Stimulated activated CD8-positive, alpha-beta memory T cell treated with anti-CD3 and anti-CD28 coated beads, Interleukin-12 subunit alpha, Interleukin-12 subunit beta, amount 100 ng/mL, for 4 hours (primary cell): ENCODE measurements around the gene EIF4G1.

Source experiments
- DNase-seq: peaks from one replicate; pipeline ENCODE4 v3.0.0-alpha.2; 2020; ENCODE audit warnings: low read depth

The EIF4G1 gene

GRCh38 chr3:184366619-184367289 lies 52.3 kb downstream of the EIF4G1 start:
- no peak for DNase-seq

GRCh38 chr3:184368116-184368515 lies 53.7 kb downstream of the EIF4G1 start:
- DNase-seq: no peak

GRCh38 chr3:184368586-184369183 lies 54.3 kb downstream of the EIF4G1 start:
- DNase-seq: no peak

- DNase-seq: peak; percentile 27
Measured at GRCh38 chr3:184371570-184372018, 57.2 kb downstream of the EIF4G1 start.

- no peak for DNase-seq
Measured at GRCh38 chr3:184372296-184372821, 58.0 kb downstream of the EIF4G1 start.

DNA sequence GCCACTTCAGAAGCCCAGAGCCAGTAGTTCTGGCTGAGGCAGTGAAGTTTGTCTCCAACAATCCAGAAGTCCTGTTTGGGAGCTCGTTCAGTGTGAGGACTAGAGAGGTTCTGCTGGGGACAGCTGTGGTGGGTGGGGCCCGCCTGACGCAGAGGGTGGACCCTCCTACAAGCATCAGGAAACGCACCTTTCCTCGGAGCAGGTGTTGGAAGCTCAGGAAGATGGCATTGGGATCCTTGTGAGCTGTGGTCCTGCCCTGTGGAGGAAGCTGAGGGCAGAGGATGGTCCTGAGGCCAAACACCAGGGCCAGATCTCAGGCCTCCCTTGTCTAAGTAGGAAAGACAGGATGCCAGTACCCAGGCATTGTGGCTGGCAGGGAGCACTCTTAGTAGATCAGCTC lies 58.5 kb downstream of the EIF4G1 start:
- no peak for DNase-seq

- no peak for DNase-seq
Measured at GRCh38 chr3:184373422-184373821, 59.0 kb downstream of the EIF4G1 start.

DNA sequence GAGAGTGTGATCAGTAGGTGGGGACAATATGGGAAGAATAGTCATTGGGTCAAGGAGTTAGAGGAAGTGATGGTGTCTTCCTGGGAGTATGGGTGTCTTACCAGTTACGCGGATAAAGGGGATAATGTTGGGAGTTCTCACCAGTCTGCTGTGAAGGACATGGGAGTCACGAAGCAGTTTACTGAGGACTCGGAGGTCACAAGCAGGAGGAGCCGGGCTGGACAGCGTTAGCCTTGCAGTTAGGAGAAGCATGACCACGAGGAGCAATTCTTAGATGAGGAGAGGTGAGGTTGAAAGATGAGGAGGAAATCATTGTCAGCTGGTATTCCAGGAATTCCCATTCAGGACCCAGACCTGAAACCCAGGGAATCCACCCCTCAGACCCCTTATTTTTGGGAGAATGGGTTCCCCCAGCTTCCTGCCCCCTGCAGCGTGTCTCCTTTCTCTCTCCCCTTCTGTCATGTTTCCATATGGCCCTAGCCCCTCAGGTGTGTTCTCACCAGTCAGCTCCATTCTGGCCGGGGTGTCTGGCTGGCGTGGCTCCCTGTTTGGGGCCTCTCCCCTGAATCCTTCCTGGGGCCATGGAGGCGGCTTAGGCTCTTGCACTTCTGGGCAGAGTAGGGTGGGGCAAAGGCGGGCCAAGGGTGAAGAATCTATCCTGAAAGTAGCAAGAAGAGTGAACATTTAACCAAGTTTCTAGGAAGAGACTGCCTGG lies 61.5 kb downstream of the EIF4G1 start:
- DNase-seq: no peak

- DNase-seq: no peak
Measured at GRCh38 chr3:184377374-184377773, 63.0 kb downstream of the EIF4G1 start.

- no peak for DNase-seq
Measured at GRCh38 chr3:184377882-184378445, 63.6 kb downstream of the EIF4G1 start, which contains the start of gene THPO. TSS of gene THPO (minus strand) at chr3:184378207. CDS start at chr3:184376259, 1,948 bp downstream.

GRCh38 chr3:184378651-184379357 lies 64.4 kb downstream of the EIF4G1 start:
- no peak for DNase-seq

GRCh38 chr3:184379358-184380184 lies 65.2 kb downstream of the EIF4G1 start, which contains the start of gene CHRD:
TSS of gene CHRD (plus strand) at chr3:184380054. CDS start at chr3:184380319, 265 bp downstream.
- DNase-seq: no peak

- DNase-seq: no peak
Measured at GRCh38 chr3:184380185-184380626, 65.8 kb downstream of the EIF4G1 start.

DNA sequence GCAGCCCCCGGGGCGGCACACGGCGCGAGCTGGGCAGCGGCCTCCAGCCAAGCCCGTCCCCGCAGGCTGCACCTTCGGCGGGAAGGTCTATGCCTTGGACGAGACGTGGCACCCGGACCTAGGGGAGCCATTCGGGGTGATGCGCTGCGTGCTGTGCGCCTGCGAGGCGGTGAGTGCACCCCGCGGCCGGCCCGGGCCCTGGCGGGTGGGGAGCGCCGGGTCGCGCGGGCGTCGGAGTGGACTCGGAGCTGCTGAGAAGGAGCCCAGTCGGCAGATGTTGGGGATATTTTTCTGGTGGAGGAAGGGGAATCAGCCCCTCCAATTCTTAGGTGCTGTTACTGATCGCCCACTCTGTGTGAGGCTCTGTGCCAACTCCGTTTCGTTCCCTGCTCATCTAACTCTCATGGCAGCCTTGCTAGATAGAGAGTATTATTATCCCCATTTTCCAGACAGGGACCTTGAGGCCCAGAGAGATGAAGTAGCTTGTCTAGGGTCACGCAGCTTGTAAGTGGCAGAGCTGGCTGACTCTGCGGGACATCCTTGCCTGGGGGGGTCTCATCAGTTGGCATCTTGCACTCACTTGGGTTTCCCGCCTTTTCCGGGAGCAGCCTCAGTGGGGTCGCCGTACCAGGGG lies 66.3 kb downstream of the EIF4G1 start:
- no peak for DNase-seq

- DNase-seq: no peak
Measured at GRCh38 chr3:184381261-184382224, 67.1 kb downstream of the EIF4G1 start.

DNA sequence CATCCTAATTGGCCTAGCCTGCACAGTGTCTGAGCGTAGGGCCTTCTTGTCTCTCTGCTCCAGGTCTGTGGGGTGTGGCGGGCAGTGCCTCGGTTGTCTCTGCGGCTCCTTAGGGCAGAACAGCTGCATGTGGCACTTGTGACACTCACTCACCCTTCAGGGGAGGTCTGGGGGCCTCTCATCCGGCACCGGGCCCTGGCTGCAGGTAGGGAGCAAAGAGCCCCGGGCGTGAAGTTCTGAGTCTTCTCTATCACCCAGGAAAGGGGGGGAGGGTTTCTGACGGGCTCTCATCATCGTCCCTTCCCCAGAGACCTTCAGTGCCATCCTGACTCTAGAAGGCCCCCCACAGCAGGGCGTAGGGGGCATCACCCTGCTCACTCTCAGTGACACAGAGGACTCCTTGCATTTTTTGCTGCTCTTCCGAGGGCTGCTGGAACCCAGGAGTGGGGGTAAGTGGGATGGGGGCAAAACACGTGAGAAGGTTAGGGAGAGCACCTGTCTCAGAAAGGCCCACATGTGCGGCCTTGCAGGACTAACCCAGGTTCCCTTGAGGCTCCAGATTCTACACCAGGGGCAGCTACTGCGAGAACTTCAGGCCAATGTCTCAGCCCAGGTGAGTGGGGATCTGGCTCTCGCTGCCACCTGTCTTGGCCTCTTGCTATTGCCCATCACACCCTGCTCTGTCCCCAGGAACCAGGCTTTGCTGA lies 68.1 kb downstream of the EIF4G1 start:
- DNase-seq: no peak

DNA sequence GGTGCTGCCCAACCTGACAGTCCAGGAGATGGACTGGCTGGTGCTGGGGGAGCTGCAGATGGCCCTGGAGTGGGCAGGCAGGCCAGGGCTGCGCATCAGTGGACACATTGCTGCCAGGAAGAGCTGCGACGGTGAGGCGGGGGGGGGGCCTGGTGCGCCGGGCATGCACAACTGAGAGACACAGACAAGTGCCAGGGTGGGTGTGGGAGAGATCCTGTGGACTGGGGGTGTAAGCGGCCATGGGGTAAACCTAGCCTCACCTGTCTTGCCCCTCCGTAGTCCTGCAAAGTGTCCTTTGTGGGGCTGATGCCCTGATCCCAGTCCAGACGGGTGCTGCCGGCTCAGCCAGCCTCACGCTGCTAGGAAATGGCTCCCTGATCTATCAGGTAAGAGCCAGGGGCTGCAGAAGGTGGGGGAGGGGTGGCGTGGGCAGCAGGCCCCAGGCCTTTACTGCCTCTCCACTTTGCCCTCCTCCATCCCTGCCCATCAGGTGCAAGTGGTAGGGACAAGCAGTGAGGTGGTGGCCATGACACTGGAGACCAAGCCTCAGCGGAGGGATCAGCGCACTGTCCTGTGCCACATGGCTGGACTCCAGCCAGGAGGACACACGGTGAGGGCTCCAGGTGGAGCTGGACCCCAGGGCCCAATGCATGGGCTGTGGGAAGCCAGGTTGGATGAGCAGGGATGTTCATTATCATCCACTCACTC lies 68.8 kb downstream of the EIF4G1 start:
- DNase-seq: no peak

- DNase-seq: no peak
Measured at GRCh38 chr3:184384342-184384741, 69.9 kb downstream of the EIF4G1 start.
